Stomach (tissue), 9 donors: Measurements from ENCODE around the gene ALG9. TPM values are rescaled to one million over a fixed set of nuclear protein-coding genes. Genes with fewer than 3 reads are reported as not detected.
A peak's percentile ranks its signal among the peaks of the same experiment; 100 is the strongest.

Experiments used
- DNase-seq, 2 donors: peaks; one replicate each; pipeline versions ENCODE4 v3.0.0 to v3.0.0-alpha.2; 2013 to 2019
- H3K27ac ChIP-seq, 5 donors: fragments of 200-600 bp in 4 of 5; sonication (generic) in 4 of 5; one replicate each; pipeline ENCODE4 v1.5.1; 2013 to 2019; ENCODE audit warnings: mild to moderate bottlenecking in 1 of 5, moderate library complexity in 1 of 5
- H3K27me3 ChIP-seq, 3 donors: fragments of 200-600 bp; sonication (generic); one replicate each; pipeline ENCODE4 v1.5.1; 2017 to 2019; ENCODE audit warnings: mixed run types in 1 of 3
- H3K36me3 ChIP-seq, 4 donors: fragments of 200-600 bp; sonication (generic); 1 replicate in 3 of 4; 2 replicates in 1 of 4; pipeline ENCODE4 v1.5.1; 2016 to 2019
- H3K4me1 ChIP-seq, 4 donors: fragments of 200-600 bp; sonication (generic); one replicate each; pipeline ENCODE4 v1.5.1; 2016 to 2019
- H3K4me3 ChIP-seq, 4 donors: fragments of 200-600 bp; sonication (generic) in 3 of 4; one replicate each; pipeline ENCODE4 v1.5.1; 2016 to 2019; ENCODE audit warnings: mild to moderate bottlenecking in 1 of 4
- H3K9me3 ChIP-seq, 4 donors: fragments of 200-600 bp; sonication (generic); one replicate each; pipeline ENCODE4 v1.5.1; 2016 to 2019
- EP300 ChIP-seq: sonication (generic); formaldehyde crosslinking; IDR thresholded peaks from one replicate; pipeline ENCODE4 v1.6.1; 2017; ENCODE audit warnings: antibody characterized with exemption
- POLR2A ChIP-seq, 4 donors: fragments of 450-650 bp; IDR thresholded peaks; one replicate each; pipeline ENCODE4 v1.6.1; 2016; ENCODE audit warnings: antibody characterized with exemption in 4 of 4, control low read depth in 2 of 4, mild to moderate bottlenecking in 1 of 4, moderate library complexity in 1 of 4
- POLR2AphosphoS5 ChIP-seq, 3 donors: sonication (generic); formaldehyde crosslinking; IDR thresholded peaks; one replicate each; pipeline ENCODE4 v1.6.1; 2016; ENCODE audit warnings: antibody characterized with exemption in 3 of 3
- WGBS, 5 donors: extraction: QIAGEN DNeasy Blood & Tissue Kit in 3 of 5; methylation state at CpG; one replicate each; pipeline versions ENCODE4 v1.1.5 to v1.1.7; 2013 to 2018; 5-methylcytosine and 5-hydroxymethylcytosine counted together
- intact Hi-C: fragments of 100-400 bp; cut with DNase I; formaldehyde crosslinking; loops from one replicate; pipeline ENCODE4 v1.15.1; 2023; ENCODE audit warnings: low total_unique reads
- polyA plus RNA-seq, 3 donors: library from polyadenylated mRNA; stranded (reverse); fragments of 200-250 nt; gene quantifications; one replicate each; pipeline ENCODE4 v1.2.3, GENCODE V29; 2013
- total RNA-seq, 5 donors: library from RNA; depleted of rRNA; stranded (reverse); fragments of >200 nt; gene quantifications; one replicate each; pipeline versions ENCODE4 v1.1.0 to v1.2.3, GENCODE V29; 2014 to 2016
- TF ChIP-seq, protein P1 (sequence below), 7 experiments: fragments of 450-650 bp in 4 of 7; fragments of 200-600 bp in 3 of 7; sonication (generic) in 3 of 7; IDR thresholded peaks; one replicate each; pipeline ENCODE4 v1.5.1; 2016 to 2019; ENCODE audit warnings: antibody characterized with exemption in 7 of 7, control low read depth in 2 of 7, mild to moderate bottlenecking in 1 of 7
- donor health status: healthy with polysubstance abuse.
- donor health status: Bipolar disorder and iron deficiency.
- donor health status: healthy.

The ALG9 gene
- total and polyA plus RNA-seq, 8 donors: 11.9 to 53.7 (median 25.5) TPM

- DNase-seq: no peak
- Histone ChIP-seq H3K4me3 (peak overlapping the region; percentile 89 to 98 (median 93)), H3K9me3 (no peaks in the 10 kb centered on the region), H3K27me3 (no peaks in the 10 kb centered on the region), H3K36me3 (peaks cover 36 to 47% (median 43%) of the 10 kb centered on the region in 4 donors), H3K4me1 (peaks cover 9 to 54% (median 31%) of the 10 kb centered on the region in 4 donors), H3K27ac (peak overlapping the region in 2 of 5 donors; percentile 91 to 94)
- no peak for TF ChIP-seq POLR2A (IDR thresholded peaks at IDR 0.05)
- TF ChIP-seq EP300: no peak
- TF ChIP-seq, protein P1, sequence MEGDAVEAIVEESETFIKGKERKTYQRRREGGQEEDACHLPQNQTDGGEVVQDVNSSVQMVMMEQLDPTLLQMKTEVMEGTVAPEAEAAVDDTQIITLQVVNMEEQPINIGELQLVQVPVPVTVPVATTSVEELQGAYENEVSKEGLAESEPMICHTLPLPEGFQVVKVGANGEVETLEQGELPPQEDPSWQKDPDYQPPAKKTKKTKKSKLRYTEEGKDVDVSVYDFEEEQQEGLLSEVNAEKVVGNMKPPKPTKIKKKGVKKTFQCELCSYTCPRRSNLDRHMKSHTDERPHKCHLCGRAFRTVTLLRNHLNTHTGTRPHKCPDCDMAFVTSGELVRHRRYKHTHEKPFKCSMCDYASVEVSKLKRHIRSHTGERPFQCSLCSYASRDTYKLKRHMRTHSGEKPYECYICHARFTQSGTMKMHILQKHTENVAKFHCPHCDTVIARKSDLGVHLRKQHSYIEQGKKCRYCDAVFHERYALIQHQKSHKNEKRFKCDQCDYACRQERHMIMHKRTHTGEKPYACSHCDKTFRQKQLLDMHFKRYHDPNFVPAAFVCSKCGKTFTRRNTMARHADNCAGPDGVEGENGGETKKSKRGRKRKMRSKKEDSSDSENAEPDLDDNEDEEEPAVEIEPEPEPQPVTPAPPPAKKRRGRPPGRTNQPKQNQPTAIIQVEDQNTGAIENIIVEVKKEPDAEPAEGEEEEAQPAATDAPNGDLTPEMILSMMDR (IDR thresholded peaks at IDR 0.05): no peak
- TF ChIP-seq POLR2AphosphoS5 (IDR thresholded peaks at IDR 0.05): no peak
- 20 to 40% (median 35%) methylated on average over 1 of the region's 1 CpG for WGBS, 5 donors
- intact Hi-C loops: no loop called here
These were observed 106.8 kb downstream of the ALG9 start for GRCh38 chr11:111764621-111765020.

- TF ChIP-seq POLR2A (IDR thresholded peaks at IDR 0.05): no peak
- TF ChIP-seq EP300: no peak
- TF ChIP-seq POLR2AphosphoS5 (IDR thresholded peaks at IDR 0.05): no peak
- TF ChIP-seq, protein P1 (IDR thresholded peaks at IDR 0.05): no peak
- H3K4me1 ChIP-seq: peaks cover 12 to 59% (median 31%) of the 10 kb centered on the region in 4 donors
- 70 to 86% (median 81%) methylated on average over 3 of the region's 3 CpGs for WGBS, 5 donors
These were observed 108.3 kb downstream of the ALG9 start for GRCh38 chr11:111762981-111763643.

DNA sequence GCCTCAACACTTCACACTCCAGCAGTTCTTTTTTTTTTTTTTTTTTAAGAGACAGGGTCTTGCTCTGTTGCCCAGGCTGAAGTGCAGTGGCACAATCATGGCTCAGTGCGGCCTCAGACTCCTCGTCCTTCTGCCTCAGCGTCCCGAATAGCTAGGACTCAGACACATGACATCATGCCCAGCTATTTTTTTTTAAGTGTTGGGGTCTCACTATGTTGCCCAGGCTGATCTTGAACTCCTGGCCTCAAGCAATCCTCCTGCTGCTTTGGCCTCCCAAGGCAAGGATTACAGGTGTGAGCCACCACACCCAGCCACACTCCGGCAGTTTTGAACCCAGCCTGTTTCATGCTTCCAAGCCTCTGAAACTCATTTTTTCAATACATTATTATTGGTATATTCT lies 108.9 kb downstream of the ALG9 start:
- no peak for DNase-seq
- H3K36me3 ChIP-seq: peaks cover 49 to 67% (median 64%) of the 10 kb centered on the region in 4 donors
- H3K9me3 ChIP-seq: no peaks in the 10 kb centered on the region
- intact Hi-C loops: no loop called here
- H3K27ac ChIP-seq: no peak overlapping the region
- H3K4me1 ChIP-seq: peaks cover 12 to 55% (median 30%) of the 10 kb centered on the region in 4 donors
- TF ChIP-seq, protein P1 (IDR thresholded peaks at IDR 0.05): no peak
- TF ChIP-seq POLR2A (IDR thresholded peaks at IDR 0.05): no peak
- no peak for TF ChIP-seq EP300
- TF ChIP-seq POLR2AphosphoS5 (IDR thresholded peaks at IDR 0.05): no peak
- WGBS, 5 donors: 90 to 98% (median 95%) methylated on average over 5 of the region's 5 CpGs
- H3K27me3 ChIP-seq: no peaks in the 10 kb centered on the region
- H3K4me3 ChIP-seq: no peak overlapping the region

More at GRCh38 chr11:111762981-111763643, 108.3 kb downstream of the ALG9 start:
- Histone ChIP-seq H3K27me3 (no peaks in the 10 kb centered on the region), H3K27ac (no peak overlapping the region), H3K9me3 (no peaks in the 10 kb centered on the region), H3K36me3 (peaks cover 49 to 62% (median 58%) of the 10 kb centered on the region in 4 donors), H3K4me3 (no peak overlapping the region)
- DNase-seq: peak in 1 of 2 donors; percentile 19
- intact Hi-C loops: no loop called here

DNA sequence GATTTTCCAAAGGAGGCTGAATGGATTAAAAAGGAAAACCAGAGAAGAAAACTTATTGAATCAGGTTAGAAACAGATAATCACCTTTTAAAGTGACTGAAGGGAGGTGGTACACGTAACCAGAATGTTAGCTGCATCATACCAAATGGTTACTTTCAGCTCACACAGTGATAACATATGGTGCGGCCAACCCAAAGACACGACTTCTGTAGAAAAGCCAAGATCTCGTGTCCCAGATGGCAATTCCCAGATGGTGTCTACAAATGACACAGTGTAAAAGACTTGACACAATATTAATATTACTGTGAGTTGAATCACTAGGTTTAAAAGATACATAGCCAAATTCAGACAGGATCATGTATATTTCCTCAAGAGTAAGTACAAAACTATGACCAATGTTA lies 110.3 kb downstream of the ALG9 start:
- H3K27ac ChIP-seq: no peak overlapping the region
- intact Hi-C loops: no loop called here
- peaks cover 49 to 81% (median 78%) of the 10 kb centered on the region in 4 donors for H3K36me3 ChIP-seq
- no peak for TF ChIP-seq EP300
- TF ChIP-seq POLR2A (IDR thresholded peaks at IDR 0.05): no peak
- TF ChIP-seq, protein P1 (IDR thresholded peaks at IDR 0.05): no peak
- no peak for TF ChIP-seq POLR2AphosphoS5 (IDR thresholded peaks at IDR 0.05)
- no peak for DNase-seq
- peaks cover 8 to 51% (median 26%) of the 10 kb centered on the region in 4 donors for H3K4me1 ChIP-seq
- H3K4me3 ChIP-seq: no peak overlapping the region
- 78 to 82% (median 80%) methylated on average over 4 of the region's 4 CpGs for WGBS, 5 donors
- H3K9me3 ChIP-seq: no peaks in the 10 kb centered on the region
- no peaks in the 10 kb centered on the region for H3K27me3 ChIP-seq
